HG03469 (cell line): ENCODE measurements around the gene MMP3.

Source experiments
- ATAC-seq: cut with Tn5 transposase; IDR thresholded peaks from one replicate; pipeline ENCODE4 v1.9.1; 2021; ENCODE audit warnings: mild to moderate bottlenecking, moderate library complexity, moderate number of reproducible peaks; ENCODE audit not compliant: unreplicated experiment

Gene MMP3

GRCh38 chr11:102792604-102793003 lies 50.8 kb downstream of the MMP3 start:
- ATAC-seq: no peak

DNA sequence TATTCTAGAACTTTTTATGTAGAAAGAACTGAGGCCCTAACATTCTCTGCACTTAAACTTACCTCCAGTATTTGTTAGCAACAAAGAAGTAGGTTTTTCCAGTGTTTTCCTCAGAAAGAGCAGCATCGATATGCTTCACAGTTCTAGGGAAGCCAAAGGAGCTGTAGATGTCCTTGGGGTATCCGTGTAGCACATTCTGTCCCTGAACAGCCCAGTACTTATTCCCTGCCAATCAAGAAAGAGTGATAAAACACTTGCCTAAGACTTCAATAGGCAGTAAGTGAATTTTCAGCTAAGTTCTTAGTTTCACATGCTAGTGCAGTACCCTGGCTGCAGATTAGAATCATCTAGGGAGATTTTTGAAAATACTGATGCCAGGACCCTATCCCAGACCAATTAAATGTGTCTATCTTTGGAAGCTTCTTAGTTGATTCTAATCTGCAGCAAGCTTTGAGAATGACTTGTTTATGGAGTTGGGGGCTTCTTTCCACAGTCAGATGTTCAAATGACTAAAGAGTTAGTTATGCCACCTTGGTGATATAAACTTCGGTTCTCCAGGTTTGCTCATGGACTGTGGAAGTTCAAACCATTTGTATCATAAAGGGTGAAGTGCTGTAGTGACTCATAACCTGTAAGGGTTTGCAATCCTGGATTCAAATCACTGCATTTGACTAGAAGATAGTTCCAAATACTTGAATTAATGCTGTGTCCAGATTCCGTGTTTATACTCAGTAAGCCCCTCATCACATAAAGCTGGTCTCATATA lies 52.0 kb downstream of the MMP3 start:
- ATAC-seq: no peak

DNA sequence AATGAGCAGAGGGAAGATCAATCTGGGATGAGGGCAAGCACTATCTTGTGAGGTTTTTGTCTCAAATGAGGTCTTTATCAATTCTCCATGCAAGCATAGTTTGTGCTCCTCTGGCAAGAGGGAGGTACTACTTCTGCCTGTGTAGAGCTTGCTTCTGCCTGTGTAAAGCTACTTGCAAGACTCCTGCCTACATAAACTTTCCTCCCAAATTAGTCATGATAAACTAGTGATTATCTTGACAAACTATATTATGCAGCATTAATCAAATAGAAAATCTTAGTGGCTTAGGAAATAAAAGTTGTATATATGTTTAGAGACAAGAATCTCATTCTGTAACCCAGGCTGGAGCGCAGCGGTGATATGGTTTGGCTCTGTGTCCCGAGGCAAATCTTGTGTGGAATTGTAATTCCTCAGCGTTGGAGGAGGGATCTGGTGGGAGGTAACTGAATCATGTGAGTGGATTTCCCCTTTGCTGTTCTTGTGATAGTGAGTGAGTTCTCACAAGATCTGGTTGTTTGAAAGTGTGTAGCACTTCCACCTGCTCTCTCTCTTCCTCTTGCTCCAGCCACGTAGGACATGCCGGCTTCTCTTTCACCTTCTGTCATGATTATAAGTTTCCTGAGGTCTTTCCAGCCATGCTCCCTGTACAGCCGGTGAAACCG lies 54.9 kb downstream of the MMP3 start:
- no peak for ATAC-seq
